Esophagus mucosa (tissue), 1 donor: ENCODE results near the gene THSD4. TPM values are rescaled to one million over a fixed set of nuclear protein-coding genes. Genes with fewer than 3 reads are reported as not detected.

Source experiments
- ATAC-seq: fragments of 200-7000 bp; cut with Tn5 transposase; one replicate; pipeline ENCODE4 v1.9.1; 2020
- total RNA-seq: library from RNA; stranded (reverse); gene quantifications from one replicate; pipeline ENCODE4 v1.2.4, GENCODE V29; 2023
- donor health status: DM: yes; HTN: yes; CAD: no.

THSD4 gene
- total RNA-seq, 1 donor from 2014 or later, result 121 TPM

GRCh38 chr15:71463156-71463665 is 347.9 kb downstream of the THSD4 start:
- no peak for ATAC-seq

GRCh38 chr15:71465131-71465955 is 350.1 kb downstream of the THSD4 start:
- ATAC-seq, result peak; percentile 51

- peak; percentile 19 for ATAC-seq
Measured at GRCh38 chr15:71468715-71469114, 353.4 kb downstream of the THSD4 start.

- no peak for ATAC-seq
Measured at GRCh38 chr15:71469413-71469812, 354.1 kb downstream of the THSD4 start.

- ATAC-seq, result peak; percentile 80
Measured at GRCh38 chr15:71471347-71471746, 356.1 kb downstream of the THSD4 start.

GRCh38 chr15:71472566-71472965 is 357.3 kb downstream of the THSD4 start:
- ATAC-seq, result no peak

- no peak for ATAC-seq
Measured at GRCh38 chr15:71473751-71474150, 358.5 kb downstream of the THSD4 start.

- ATAC-seq, result no peak
Measured at GRCh38 chr15:71476823-71477222, 361.6 kb downstream of the THSD4 start.

- no peak for ATAC-seq
Measured at GRCh38 chr15:71480556-71480955, 365.3 kb downstream of the THSD4 start.

- ATAC-seq, result no peak
Measured at GRCh38 chr15:71484080-71484479, 368.8 kb downstream of the THSD4 start.

GRCh38 chr15:71485094-71485693 is 369.9 kb downstream of the THSD4 start:
- ATAC-seq, result no peak

- no peak for ATAC-seq
Measured at GRCh38 chr15:71489570-71489969, 374.3 kb downstream of the THSD4 start.

GRCh38 chr15:71493526-71493925 is 378.3 kb downstream of the THSD4 start:
- ATAC-seq, result no peak

- no peak for ATAC-seq
Measured at GRCh38 chr15:71494563-71495397, 379.5 kb downstream of the THSD4 start.

- ATAC-seq, result no peak
Measured at GRCh38 chr15:71495398-71495780, 380.1 kb downstream of the THSD4 start.

GRCh38 chr15:71496336-71496955 is 381.2 kb downstream of the THSD4 start:
- ATAC-seq, result peak; percentile 13

- ATAC-seq, result peak; percentile 76
Measured at GRCh38 chr15:71501344-71502076, 386.2 kb downstream of the THSD4 start.

GRCh38 chr15:71502077-71502432 is 386.8 kb downstream of the THSD4 start:
- ATAC-seq, result peak; percentile 72

- ATAC-seq, result no peak
Measured at GRCh38 chr15:71505962-71506361, 390.7 kb downstream of the THSD4 start.

GRCh38 chr15:71506946-71507345 is 391.7 kb downstream of the THSD4 start:
- no peak for ATAC-seq

GRCh38 chr15:71508081-71508682 is 392.9 kb downstream of the THSD4 start:
- peak; percentile 92 for ATAC-seq

- no peak for ATAC-seq
Measured at GRCh38 chr15:71509139-71509538, 393.9 kb downstream of the THSD4 start.
